Cardiac fibroblast (primary cell): ENCODE results near the gene KCNMA1.

ENCODE experiments used
- DNase-seq, 2 donors: peaks; one replicate each; pipeline versions ENCODE4 v3.0.0 to v3.0.0-alpha.2; 2010; ENCODE audit warnings: low read depth in 2 of 2
- H3K4me3 ChIP-seq, 2 donors: replicated peaks in 1 of 2; 1 replicate in 1 of 2; 2 replicates in 1 of 2; pipeline ENCODE4 v1.5.1; 2011; ENCODE audit warnings: low read depth in 2 of 2, low read length in 2 of 2, mild to moderate bottlenecking in 2 of 2, moderate library complexity in 1 of 2
- TF ChIP-seq, protein P1 (sequence below): IDR thresholded peaks from one replicate; pipeline ENCODE4 v1.5.1; 2011; ENCODE audit warnings: low read depth, mild to moderate bottlenecking, low read length, inconsistent platforms

Gene KCNMA1

DNA sequence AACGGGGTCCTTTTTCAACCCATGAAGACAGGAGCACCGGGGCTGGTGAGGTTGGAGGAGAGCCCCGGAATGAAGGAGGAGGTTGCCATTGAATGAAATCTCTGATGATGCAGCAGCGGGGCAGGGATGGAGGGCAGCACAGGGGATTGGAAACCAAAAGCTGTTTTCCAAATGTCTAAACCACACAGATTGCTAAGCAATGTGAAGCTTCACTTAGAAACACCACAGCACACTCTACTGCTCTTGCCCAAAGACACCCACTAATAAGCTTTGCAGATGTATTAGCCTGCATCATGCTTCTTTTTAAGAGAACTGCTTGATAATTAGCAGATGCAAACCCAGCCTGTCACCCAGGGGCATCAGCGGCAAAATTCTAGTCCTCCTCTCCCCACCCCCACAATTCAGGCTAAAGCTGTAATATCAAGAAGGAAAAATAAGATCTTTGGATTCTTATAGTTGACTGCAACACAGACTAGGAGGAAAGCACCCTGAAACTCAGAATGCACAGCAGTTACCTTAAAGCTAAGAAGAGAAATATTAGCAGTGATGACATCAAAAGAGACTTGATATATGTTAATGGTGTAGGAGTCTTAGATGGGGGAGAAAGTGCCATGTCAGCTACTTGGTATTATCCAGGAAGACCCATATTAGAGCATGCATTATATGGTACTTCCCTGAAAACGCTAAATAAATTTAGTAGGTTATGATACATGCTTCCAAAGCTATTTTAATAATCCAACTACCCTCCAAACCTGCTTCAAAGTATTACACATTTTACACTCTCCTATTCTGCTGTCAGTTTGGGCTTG is 666.7 kb downstream of the KCNMA1 start:
- DNase-seq = no peak
- TF ChIP-seq, protein P1, sequence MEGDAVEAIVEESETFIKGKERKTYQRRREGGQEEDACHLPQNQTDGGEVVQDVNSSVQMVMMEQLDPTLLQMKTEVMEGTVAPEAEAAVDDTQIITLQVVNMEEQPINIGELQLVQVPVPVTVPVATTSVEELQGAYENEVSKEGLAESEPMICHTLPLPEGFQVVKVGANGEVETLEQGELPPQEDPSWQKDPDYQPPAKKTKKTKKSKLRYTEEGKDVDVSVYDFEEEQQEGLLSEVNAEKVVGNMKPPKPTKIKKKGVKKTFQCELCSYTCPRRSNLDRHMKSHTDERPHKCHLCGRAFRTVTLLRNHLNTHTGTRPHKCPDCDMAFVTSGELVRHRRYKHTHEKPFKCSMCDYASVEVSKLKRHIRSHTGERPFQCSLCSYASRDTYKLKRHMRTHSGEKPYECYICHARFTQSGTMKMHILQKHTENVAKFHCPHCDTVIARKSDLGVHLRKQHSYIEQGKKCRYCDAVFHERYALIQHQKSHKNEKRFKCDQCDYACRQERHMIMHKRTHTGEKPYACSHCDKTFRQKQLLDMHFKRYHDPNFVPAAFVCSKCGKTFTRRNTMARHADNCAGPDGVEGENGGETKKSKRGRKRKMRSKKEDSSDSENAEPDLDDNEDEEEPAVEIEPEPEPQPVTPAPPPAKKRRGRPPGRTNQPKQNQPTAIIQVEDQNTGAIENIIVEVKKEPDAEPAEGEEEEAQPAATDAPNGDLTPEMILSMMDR = no peak
- no peak overlapping the region for H3K4me3 ChIP-seq

DNA sequence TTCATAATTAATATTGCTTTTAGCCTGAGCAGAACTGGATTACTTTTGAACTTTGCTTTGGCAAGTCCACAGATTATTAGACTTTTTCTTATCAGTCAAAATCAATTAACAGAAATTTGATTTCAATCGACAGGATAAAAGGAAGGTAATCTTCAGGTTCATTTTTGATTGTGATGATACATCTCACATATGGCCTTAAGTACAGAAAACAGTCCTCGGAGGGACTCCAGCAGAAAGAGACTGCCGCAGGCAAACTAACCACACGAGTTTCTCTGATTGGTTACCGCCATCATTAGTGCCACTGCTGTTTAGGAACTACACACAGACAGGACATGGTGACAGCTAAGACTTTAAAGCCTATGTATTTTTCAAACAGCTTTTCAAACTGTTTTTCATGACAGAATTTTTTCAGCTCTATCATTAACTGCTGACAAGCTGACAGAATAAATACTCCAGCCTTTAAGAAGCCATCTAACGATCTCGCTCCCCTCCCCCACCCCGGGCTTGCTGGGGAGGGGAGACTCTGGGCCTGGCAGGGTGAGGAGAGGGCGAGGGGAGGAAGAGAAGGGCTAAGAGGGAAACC is 668.2 kb downstream of the KCNMA1 start:
- H3K4me3 ChIP-seq = no peak overlapping the region
- TF ChIP-seq, protein P1 = no peak
- DNase-seq = no peak

DNA sequence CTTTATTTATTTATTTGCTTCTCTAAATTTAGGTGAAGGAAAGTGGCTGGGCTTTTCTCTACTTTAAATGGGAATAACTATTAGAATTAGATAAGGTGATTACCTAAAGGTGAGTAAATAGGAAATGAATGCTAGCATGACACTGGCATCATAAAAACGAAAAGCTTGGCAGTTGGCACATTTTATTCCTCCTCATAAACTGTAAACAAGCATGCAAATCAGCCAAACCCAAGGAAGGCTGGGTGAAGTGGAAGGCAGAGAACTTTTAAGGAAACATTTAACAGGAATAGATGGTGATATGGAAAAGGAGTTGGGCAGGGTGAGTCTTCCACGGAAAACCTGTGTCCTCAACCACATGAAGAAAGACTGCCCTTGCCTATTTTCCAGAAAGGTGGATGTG is 669.1 kb downstream of the KCNMA1 start:
- H3K4me3 ChIP-seq = no peak overlapping the region
- no peak for DNase-seq
- TF ChIP-seq, protein P1 = no peak

DNA sequence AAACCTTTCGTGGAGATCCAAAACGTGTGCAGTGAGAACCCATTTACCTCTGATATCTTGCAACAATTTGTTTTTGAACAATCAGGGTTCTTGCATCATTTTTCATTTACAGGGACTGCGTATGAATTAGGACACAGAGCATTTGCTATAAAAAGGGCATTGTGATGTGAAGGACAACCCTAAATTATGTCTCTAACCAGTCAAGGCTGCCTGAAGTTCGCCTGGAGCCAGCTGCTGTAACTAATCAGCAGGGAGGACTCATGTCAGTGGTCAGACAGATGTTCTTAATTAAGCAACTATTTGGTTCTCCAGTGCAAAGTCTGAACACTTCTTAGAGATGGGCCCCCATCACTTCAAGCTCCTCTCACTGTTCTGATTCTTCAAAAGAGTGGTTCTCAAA is 674.8 kb downstream of the KCNMA1 start:
- peak in 1 of 2 donors; percentile 6 for DNase-seq
- TF ChIP-seq, protein P1 = no peak
- H3K4me3 ChIP-seq = no peak overlapping the region

DNA sequence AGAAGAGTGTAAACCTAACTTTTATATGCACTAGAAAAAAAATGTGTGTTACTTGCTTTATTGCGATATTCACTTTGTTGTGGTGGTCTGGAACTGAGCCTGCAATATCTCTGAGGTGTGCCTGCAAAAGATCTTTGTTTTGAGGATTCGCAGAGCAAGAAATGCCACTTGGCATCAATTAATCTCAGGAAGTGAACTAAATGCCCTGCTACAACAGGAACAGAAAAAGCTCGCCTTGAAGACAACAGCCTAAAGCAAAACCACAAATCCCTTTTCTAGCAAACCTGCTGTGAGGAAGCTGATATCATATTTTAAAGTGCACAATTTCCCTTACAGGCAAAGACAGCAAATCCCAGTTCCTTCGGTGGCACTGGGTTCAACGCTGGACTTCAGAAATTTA is 675.8 kb downstream of the KCNMA1 start:
- DNase-seq = no peak
- TF ChIP-seq, protein P1 = no peak
- no peak overlapping the region for H3K4me3 ChIP-seq

DNA sequence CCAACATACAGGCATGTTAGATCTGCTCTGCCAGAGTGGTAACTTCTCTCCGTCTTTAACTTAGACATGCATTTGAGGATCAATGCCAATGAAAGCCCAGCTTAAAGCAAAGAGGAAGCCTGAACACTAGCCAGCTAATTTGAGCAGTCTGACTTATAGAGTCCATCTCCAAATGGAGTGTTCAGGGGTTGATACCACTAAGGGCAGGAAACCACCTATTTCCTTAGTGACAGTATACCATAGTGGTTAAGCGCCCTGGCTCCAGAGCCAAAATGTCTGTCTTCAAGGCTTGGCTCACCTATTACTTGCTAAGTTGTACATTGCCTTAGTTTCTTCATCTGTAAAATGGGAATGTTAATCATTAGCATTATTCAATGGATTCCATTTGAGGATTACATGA is 678.5 kb downstream of the KCNMA1 start:
- no peak for DNase-seq
- H3K4me3 ChIP-seq = no peak overlapping the region
- TF ChIP-seq, protein P1 = no peak
